OCI-M2 (cell line): ENCODE data around the gene CASP2.
A peak's percentile ranks its signal among the peaks of the same experiment; 100 is the strongest.

Experiments
- DNase-seq: peaks from one replicate; lab custom pipeline; 2025; ENCODE audit not compliant: unreplicated experiment; lab: John Stamatoyannopoulos, UW

CASP2 gene

DNA sequence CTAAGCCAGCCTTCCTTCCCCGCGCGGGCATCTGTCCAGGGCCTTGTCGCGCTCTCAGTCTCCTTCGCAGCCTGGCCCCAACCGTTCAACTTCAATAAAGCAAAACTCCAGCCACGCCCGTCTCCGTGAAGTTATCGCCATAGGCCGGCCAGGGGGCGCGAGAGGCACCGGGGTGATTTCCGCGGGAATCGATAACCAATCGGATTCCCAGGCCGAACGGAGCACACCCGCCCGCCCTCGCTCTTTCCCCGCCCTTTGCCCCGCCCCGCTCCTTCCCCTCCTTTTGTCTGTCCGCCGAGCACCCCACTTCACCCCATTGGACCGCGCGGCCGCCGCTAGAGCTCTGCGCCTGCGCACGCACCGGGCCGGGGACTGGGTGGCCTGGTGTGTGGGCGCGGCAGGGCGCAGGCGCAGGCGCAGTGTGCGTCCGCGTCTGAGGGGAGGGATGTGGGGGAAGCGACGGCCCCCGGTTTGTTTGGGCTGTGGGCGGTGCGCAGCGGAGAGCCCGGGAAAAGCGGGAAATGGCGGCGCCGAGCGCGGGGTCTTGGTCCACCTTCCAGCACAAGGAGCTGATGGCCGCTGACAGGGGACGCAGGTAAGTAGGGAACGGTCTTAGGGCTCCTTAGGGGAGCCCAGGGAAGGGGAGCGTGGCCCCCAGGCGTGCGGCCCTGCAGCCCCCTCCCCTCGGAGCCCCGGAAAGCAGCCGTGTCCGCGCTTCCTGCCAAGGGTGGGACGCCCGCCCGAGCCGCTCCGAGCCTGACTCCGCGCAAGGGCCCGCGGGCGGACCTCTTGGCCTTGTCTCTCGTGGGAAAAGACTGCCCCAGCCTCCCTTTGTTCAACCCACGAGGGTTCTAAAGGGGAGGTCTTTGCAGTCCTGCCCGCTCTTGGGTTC lies at the start of gene CASP2:
CASP2 (plus strand) TSS at position 417 of the 892 bp plus-strand sequence; CDS start at position 522, 105 bp downstream.
- peak; percentile 80 for DNase-seq

DNA sequence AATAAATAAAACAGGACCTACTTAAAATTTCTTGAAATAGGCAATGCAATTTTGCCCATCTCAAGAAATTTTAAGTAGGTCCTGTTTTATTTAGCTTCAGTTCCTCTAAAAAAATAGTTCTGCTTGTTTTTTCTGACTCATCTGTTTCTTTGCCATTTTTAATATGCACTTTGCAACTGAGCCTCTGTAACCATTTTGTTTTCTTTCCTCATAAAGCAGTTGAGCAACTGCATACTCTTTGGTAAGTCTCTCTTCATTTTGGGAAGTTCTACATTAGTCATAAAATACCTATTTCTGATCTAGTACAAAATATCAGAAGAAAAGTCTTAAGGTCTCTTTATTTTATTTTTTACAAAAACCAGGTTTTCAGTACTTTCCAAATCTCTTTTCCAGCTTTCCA lies 48.3 kb upstream of the CASP2 start:
- DNase-seq: no peak

GRCh38 chr7:143240291-143241168 lies 47.6 kb upstream of the CASP2 start:
- DNase-seq: peak; percentile 41

- no peak for DNase-seq
Measured at GRCh38 chr7:143242306-143242705, 45.8 kb upstream of the CASP2 start.

DNA sequence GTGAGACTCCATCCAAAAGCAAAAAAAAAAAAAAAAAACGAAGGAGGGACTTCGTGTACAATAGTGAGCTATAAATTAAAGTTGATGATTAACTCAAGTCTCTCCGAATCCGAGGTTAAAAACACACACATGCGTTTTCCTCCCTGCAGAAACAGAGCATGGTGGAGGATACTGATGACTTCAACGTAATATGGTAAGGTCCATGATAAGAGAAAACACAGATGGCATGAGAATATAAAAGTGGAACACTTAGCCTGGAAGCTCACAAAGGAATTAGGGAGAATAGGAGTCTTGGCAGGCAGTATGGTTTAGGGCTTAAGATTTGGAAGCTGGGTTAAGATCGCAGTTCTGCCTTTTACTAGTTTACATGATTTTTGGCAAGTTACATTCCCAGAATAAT lies 45.0 kb upstream of the CASP2 start:
- DNase-seq: no peak

DNA sequence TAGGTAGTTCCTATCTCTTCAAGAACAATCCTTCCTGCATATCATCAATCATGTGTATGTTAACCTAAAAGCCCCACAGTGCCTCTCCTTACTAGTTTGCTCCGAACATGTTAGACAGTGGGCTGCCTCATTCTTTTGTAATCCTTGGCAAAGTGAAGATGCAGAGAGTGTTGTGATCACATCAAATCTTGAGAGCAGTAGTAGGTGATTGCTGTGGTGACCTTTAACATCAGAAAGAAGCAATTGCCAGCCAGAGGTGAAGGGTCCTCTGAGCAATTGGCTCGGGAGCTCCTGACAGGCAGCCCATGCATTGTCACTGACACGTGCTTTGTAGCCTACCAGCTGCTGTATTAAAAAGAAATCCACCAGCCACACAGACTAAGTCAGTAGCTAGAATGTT lies 44.5 kb upstream of the CASP2 start:
- no peak for DNase-seq

GRCh38 chr7:143244321-143244720 lies 43.8 kb upstream of the CASP2 start:
- no peak for DNase-seq

GRCh38 chr7:143245123-143245522 lies 43.0 kb upstream of the CASP2 start:
- DNase-seq: no peak

DNA sequence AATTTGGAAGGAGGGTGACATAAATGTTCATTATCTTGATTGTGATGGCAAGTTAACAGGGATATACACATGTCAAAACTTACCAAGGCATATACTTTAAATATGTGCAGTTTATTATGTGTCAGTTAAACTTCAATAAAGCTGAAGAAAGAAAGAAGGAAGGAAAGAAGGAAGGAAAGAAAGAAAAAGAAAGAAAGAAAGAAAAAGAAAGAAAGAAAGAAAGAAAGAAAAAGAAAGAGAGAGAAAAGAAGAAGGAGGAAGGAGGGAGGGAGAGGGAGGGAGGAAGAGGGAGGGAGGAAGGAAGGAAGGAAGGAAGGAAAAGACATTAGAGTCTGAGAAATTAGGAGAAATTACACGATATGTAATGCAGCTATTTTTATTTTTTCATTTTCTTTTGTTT lies 40.8 kb upstream of the CASP2 start:
- no peak for DNase-seq

DNA sequence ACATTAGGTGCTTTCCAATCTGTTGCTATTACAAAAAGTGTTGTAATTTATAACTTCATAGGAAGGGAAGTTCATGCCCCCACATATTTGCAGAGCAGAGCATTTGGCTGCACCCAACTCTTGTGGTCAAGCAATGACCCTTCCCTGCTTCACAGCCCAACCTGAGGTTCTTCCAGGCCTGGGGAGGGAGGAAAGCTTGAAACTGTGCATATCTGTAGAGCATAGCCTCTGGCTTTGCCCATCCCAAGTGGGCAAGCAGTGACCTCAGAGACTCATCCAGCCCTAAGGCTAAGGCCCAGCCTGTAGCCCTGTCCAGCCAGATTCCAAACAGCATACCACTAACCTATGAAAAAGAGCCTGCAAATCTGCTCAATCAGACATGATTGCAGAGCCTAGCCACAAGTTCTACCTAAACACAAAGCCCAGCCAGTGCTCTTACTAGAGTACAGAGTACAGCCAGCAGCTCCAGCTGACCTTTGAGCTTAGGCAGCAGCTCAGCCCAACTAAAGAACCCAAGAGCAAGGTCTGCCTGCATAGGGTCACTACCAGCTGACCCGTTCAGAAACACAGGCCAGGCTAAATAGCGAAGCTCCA lies 39.3 kb upstream of the CASP2 start:
- no peak for DNase-seq

DNA sequence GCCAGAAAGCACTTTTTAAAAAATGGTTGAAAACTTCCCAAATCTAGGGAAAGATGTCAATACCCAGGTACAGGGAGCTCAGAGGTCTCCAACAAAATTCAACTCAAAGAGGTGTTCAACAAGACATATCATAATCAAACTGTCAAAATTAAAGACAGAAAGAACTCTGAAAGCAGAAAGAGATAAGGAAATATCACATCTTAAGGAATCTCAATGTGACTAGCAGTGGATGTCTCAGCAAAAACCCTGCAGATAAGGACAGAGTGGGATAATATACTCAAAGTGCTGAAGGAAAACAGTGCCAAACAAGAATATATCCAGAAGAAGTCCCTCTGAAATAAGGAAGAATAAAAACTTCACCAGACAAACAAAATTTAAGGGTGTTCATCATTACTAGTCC lies 38.0 kb upstream of the CASP2 start:
- DNase-seq: no peak

GRCh38 chr7:143250822-143251221 lies 37.3 kb upstream of the CASP2 start:
- no peak for DNase-seq

GRCh38 chr7:143252006-143252405 lies 36.1 kb upstream of the CASP2 start:
- no peak for DNase-seq

- no peak for DNase-seq
Measured at GRCh38 chr7:143255564-143255963, 32.6 kb upstream of the CASP2 start.

GRCh38 chr7:143256325-143256724 lies 31.8 kb upstream of the CASP2 start:
- no peak for DNase-seq

GRCh38 chr7:143256932-143257331 lies 31.2 kb upstream of the CASP2 start:
- DNase-seq: peak; percentile 39

GRCh38 chr7:143257501-143257900 lies 30.6 kb upstream of the CASP2 start:
- DNase-seq: no peak

DNA sequence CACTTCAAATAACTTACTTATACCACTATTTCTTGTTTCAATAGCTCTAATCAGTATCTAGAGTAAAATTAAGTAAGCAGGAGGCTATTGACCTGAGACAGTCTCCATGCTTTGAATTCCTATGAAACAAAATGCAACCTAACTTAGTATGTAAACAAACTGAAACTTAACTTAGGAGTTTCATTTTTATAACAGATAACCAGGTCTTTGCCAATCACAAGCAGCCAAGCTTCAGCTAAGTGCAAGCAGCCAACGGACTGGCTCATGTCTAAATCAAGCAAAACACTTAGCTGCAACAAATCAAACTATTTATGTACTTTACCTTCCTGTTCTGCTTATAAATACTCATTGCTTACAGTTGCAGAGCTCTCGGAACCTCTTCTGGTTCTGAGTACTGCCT lies 29.3 kb upstream of the CASP2 start:
- no peak for DNase-seq

- no peak for DNase-seq
Measured at GRCh38 chr7:143259765-143260164, 28.4 kb upstream of the CASP2 start.

GRCh38 chr7:143261901-143262300 lies 26.2 kb upstream of the CASP2 start:
- no peak for DNase-seq
